ENCODE data around the gene TTC9B.

DNA sequence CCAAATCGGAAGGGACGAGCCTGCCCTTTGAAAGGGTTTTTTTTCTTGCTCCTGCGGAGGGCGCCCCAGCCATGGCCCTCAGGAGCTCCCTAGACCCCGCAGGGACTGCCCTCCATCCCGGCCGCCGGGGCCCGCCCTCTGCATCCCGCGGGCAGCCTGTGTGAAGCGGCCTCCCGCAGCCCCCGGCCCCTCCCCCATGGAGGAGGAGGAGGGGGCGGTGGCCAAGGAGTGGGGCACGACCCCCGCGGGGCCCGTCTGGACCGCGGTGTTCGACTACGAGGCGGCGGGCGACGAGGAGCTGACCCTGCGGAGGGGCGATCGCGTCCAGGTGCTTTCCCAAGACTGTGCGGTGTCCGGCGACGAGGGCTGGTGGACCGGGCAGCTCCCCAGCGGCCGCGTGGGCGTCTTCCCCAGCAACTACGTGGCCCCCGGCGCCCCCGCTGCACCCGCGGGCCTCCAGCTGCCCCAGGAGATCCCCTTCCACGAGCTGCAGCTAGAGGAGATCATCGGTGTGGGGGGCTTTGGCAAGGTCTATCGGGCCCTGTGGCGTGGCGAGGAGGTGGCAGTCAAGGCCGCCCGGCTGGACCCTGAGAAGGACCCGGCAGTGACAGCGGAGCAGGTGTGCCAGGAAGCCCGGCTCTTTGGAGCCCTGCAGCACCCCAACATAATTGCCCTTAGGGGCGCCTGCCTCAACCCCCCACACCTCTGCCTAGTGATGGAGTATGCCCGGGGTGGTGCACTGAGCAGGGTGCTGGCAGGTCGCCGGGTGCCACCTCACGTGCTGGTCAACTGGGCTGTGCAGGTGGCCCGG lies 26.1 kb downstream of the TTC9B start:
- TF ChIP-seq, protein P1, sequence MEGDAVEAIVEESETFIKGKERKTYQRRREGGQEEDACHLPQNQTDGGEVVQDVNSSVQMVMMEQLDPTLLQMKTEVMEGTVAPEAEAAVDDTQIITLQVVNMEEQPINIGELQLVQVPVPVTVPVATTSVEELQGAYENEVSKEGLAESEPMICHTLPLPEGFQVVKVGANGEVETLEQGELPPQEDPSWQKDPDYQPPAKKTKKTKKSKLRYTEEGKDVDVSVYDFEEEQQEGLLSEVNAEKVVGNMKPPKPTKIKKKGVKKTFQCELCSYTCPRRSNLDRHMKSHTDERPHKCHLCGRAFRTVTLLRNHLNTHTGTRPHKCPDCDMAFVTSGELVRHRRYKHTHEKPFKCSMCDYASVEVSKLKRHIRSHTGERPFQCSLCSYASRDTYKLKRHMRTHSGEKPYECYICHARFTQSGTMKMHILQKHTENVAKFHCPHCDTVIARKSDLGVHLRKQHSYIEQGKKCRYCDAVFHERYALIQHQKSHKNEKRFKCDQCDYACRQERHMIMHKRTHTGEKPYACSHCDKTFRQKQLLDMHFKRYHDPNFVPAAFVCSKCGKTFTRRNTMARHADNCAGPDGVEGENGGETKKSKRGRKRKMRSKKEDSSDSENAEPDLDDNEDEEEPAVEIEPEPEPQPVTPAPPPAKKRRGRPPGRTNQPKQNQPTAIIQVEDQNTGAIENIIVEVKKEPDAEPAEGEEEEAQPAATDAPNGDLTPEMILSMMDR (IDR thresholded peaks at IDR 0.05), result no peak
- TF ChIP-seq POLR2A (IDR thresholded peaks at IDR 0.05), result no peak
